NCI-H2196 treated with DMSO at 0.1 percent for 48 hours (cell line): Measurements from ENCODE around the gene DNAH17.
"Not testable (repeated sequence)": the region's sequence is repeated elsewhere in the genome, so short reads cannot be mapped to it uniquely, and the experiment has no call there.

Experiments
- DNase-seq: peaks from one replicate; lab custom pipeline; 2025; ENCODE audit not compliant: unreplicated experiment; lab: John Stamatoyannopoulos, UW

DNAH17 gene

DNA sequence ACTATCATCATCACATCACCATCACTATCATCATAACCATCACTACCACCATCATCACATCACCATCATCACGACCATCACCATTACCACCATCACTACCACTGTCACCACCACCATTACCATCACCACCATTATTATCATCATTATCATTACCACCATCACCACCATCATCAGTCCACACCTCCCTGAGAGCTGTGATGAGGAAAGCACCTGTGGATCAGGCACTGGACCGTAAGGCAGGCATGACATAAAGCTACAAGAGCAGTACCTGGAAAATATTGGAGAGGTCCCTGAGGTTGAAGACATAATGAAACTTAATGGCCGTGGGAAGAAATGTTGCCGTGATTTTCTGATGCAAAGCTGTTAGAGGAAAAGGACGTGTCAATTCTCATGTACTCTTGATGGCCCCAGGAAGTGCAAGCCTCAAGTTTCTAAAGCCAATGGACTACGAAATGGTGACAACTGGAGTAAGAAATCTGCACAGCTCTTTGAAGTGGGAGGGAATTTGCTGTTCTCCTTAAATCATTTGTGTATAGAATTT lies 98.4 kb downstream of the DNAH17 start:
- DNase-seq: no peak

DNA sequence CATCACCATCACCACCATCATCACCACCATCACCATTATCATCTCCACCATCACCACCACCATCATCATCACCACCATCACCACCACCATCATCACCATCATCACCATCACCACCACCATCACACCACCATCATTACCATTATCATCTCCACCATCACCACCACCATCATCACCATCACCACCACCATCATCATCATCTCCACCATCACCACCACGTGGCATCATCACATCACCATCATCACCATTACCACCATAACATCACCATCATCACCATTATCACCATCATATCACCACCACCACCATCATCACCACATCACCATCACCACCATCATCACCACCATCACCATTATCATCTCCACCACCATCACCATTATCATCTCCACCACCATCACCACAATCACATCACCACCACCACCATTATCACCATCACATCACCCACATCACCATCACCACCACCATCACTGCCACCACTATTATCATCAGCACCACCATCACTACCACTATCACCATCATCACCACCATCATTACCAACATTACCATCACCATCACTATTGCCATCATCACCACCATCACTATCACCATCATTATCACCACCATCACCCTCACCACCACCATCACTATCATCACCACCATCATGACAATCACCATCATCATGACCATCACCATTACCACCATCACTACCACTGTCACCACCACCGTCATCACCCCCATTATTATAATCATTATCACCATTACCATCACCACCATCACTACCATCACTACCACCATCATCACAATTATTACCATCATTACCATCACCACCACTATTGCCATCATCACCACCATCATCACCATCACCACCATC lies 99.1 kb downstream of the DNAH17 start:
- DNase-seq: no peak

DNA sequence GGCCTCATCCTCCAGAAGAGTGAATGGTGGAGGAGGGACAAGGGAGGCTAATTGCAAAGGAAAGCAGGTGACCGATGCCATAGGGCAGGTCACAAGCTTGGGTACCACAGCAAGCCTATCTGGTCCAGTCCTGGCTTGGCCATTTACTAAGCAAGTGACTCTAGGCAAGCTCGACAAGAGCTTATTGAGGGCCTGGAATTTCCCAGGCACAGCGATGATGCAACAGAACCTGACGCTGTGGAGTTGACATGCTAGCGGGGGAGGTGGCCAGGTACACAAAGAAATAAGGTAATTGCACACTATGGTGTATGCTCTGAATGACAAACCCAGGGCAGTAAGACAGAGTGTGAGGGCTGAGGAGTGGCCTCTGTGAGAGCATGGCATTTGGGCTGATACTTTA lies 100.2 kb downstream of the DNAH17 start:
- no peak for DNase-seq

DNA sequence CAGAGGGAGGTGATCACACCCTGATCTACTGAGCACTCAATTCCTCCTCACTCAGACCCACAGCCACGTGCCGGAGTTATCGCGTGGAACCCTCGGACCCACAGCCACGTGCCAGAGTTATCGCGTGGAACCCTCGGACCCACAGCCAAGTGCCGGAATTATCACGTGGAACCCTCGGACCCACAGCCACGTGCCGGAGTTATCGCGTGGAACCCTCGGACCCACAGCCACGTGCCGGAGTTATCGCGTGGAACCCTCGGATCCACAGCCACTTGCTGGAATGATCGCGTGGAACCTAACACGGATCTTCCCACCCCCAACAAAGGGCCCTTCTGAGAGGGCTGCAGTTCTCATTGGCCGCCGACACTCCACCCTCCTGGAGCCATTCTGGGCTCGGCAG lies 101.0 kb downstream of the DNAH17 start:
- no peak for DNase-seq

DNA sequence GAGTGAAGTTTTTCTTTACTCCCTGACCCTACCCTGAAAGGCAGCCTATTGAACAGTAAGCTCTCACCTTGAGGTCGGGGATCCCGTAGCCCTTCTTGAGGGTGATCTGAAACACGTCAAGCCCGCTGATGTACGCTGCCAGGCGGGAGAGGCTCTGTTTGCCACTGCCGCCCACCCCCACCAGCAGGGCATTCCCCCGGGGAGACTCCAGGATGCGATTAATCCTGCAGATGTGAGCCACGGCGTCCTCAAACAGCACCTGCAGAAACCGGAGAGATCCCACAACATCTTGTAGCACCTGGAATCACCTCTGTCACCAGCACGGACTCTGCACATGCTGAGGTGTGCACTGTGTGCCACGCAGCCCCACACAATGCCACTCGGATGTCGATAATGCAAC lies 102.0 kb downstream of the DNAH17 start:
- DNase-seq: no peak

DNA sequence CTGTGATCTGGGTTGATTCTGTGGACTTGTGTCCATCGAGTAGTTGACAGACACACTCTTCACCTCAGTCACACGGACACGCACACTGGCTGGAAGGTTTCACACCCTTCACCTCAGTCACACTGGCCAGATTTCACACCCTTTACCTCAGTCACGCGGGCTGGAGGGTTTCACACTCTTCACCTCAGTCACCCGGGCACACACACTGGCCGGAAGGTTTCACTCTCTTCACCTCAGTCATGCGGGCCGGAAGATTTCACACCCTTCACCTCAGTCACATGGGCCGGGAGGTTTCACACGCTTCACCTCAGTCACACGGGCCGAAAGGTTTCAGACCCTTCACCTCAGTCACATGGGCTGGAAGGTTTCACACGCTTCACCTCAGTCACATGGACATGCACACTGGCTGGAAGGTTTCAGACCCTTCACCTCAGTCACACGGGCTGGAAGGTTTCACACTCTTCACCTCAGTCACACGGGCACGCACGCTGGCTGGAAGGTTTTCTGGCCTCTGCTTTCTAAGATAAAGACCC lies 102.5 kb downstream of the DNAH17 start:
- no peak for DNase-seq

DNA sequence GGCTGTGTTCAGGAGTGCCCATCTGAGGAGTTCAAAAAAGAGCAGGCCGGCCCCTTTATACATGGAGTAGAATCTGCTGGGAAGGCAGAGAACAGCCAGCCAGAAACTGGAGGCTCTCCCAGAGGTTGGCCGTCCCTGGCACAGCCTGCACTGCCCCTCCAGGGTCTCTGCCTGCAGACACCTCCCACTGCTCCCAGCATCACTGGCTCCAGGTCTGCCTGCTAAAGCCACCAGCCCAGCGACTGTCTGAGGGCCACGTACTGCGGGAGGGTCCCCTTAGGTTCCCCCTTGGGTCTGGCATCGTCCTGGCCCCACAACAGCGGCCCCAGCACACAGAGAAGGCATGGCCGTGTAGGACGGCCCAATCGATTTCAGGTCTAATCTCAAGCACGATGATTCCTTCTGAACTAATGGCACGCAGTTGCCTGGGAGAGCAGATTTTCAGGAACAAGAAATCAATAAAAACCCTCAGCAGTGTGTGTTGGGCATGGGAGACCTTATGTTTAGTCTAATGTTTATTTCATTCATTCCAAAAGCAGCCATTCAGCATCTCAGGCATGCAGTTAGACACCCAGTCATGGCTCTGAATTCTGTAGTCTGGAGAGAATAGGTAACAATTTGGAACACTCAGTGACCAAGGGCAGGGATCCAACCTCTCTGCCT lies 103.1 kb downstream of the DNAH17 start:
- DNase-seq: no peak

DNA sequence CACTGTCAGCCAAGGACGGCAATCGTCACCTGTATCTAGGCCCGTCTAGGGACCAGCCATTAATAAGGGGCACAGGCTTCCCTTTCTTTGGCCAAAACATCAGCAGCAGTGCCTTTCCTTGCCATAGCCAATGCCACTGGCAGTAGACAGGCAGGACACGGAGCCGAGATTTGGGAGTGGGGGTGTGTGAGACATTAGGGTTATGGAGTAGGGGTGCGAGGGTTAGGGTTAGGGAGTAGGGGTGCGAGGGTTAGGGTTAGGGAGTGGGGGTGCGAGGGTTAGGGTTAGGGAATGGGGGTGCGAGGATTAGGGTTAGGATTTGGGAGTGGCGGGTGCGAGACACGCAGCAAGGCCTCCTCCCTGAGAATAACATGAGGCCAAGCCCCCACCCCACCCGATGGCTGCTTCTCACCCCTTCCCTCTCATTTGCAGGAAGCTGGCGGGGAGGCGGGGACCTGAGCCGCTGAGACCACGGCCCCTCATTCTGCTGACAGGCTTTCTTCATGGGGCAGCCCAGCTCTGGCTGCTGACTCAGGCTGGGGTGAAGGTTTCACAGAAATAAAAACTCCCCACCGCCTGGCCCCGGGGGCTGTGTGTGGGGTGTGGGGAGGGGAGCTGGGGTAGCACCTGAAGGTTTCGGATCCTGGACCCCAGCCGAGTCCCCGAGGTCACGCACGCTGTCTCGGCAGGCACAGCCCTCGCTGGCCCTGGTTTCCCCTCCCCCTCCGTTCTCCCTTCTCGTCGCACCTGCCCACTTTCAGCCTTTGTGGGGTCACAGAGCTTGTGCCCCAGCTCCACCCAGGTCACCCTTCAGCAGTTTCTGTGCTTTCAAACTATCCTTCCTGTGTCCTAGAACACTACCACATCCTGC lies 104.9 kb downstream of the DNAH17 start:
- DNase-seq: no peak

DNA sequence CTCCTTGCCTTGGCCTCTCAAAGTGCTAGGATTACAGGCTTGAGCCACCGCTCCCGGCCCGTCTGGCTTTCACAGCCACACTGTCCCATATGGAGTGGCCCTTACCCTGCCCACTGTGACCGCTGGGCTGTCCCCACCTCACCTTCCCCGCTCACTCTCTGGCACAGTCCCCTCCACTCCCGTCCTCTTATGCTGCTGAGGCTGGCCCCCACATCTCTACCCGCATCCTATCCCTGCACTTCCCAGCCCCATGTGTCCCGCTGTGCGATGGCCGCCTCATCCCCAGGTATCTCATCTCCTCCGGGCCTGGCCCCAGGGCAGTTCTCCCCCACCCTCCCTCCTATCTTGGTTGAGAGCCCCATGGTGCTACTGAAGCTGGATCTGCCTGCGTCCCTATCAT lies 105.6 kb downstream of the DNAH17 start:
- DNase-seq: no peak

DNA sequence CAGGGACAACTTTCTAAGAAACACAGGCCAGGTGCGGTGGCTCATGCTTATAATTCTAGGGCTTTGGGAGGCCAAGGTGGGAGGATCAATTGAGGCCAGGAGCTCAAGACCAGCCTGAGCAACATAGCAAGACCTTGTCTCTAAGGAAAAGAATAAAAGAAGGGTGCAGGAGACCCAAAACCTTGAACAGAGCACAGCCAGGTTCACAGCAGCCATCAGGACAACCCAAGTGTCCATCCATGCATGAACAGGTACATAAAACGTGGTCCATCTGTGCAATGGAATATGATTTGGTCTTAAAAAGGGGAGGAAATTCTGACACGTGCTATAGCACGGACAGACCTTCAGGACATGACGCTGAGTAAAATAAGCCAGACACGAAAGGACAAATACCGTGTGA lies 107.8 kb downstream of the DNAH17 start:
- no peak for DNase-seq

DNA sequence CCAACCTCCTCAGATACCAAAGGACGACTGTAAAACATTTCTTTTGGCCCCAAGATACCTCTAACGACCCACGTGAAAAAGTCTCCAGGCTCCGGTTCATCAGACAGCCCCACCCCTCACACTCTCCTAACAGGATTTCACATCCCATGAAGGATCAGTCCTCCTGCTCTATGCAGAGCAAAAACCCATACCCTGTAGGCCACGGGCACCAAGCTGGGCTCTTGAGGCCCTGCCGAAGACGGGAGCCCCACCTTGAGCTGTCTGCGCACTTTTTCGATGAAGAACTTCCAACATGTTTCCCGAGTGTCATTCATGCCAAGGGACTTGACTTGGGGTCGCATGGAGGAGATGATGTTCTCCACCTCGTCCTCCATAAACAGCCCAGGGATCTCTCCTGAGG lies 108.8 kb downstream of the DNAH17 start:
- no peak for DNase-seq

DNA sequence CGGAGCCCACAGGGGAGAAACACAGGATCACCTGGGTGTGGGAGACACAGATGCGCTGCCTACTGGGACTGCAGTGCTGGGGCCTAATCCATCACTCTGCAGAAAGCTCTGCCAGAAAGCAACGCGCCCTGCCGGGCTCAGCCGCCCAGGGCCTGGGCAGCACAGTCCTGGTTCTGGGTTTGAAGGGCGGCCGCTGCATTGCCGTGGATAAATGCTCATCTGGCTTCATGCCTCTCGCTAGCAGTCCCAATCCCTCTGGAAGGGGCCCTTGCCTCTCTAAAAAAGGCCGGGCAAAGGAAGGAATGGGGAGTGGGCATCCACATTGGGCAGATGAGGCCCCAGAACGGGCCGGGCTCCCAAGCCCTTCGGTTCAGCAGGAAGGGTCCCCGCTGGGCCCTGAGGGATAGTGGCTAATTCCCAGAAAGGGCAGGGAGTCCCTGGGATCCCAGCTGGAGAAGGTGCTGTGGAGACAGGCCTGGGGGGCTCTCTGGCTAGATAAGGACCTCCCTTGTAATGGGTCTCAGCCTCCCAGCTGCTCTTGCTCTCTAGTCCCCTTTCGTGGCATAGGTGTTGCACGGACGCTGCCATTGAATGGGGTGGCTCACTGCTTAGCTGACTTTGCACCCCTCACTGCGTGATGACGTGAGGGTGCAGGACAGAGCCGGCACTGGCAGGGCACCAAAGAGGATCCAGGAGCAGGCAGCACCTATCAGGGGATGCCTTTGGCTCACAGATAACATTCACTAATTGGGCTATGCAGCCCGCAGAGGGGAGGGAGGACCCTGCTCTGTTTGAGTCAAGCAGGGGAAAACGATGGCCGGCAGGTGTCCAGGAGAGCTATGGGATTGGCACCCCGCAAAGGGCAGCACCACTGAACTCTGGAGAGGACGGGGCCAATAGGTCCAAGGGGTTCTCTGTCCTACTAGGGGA lies 110.1 kb downstream of the DNAH17 start:
- no peak for DNase-seq

DNA sequence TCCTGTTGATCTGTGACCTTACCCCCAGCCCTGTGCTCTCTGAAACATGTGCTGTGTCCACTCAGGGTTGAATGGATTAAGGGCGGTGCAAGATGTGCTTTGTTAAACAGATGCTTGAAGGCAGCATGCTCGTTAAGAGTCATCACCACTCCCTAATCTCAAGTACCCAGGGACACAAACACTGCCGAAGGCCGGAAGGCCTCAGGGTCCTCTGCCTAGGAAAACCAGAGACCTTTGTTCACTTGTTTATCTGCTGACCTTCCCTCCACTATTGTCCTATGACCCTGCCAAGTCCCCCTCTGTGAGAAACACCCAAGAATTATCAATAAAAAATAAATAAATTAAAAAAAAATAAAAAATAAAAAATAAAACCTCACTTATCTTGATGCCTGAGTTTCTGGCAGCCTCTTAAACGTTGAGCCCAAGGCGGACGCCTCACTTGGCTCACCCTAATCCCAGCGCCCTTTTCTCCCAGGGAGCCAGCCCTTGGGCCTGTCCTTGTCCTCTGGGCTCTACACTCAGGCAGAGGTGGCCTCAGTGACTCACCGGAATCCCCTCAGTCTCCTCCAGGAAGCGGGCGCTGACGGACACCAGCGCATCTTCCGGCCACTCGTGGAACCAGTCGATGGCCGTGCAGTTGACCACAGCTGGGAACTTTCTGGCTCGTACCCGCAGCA lies 110.9 kb downstream of the DNAH17 start:
- not testable (repeated sequence) for DNase-seq

DNA sequence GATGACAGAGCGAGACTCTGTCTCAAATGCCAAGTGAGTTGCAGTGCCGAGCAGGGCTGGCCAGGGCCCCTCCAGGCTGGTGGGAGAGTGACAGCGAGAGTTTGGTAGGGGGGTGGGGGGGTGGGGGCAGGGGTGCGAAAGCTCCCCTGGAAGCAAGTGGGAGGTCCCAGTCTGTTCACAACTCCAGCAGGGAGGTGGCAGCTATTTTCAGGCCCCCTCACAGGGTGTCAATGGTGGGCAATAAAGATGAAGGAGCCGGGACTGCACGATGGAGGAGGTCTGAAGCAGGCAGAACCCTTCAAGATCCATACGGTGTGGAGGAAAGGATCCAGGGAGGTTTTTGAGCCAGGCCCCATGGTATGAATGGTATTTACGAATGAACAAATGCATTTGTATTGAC lies 115.0 kb downstream of the DNAH17 start:
- DNase-seq: no peak

DNA sequence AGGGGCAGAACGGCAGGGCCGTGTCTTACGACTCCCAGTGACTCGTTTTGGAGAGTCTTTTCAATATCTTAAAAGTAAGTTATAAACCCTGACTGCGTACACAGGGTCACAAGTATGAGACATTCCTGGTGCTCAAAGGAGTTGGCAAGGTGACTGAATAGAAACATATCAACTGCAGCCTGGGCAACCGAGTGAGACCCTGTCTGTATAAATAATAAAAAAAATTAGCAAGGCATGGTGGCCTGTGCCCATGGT lies 115.5 kb downstream of the DNAH17 start:
- DNase-seq: no peak

DNA sequence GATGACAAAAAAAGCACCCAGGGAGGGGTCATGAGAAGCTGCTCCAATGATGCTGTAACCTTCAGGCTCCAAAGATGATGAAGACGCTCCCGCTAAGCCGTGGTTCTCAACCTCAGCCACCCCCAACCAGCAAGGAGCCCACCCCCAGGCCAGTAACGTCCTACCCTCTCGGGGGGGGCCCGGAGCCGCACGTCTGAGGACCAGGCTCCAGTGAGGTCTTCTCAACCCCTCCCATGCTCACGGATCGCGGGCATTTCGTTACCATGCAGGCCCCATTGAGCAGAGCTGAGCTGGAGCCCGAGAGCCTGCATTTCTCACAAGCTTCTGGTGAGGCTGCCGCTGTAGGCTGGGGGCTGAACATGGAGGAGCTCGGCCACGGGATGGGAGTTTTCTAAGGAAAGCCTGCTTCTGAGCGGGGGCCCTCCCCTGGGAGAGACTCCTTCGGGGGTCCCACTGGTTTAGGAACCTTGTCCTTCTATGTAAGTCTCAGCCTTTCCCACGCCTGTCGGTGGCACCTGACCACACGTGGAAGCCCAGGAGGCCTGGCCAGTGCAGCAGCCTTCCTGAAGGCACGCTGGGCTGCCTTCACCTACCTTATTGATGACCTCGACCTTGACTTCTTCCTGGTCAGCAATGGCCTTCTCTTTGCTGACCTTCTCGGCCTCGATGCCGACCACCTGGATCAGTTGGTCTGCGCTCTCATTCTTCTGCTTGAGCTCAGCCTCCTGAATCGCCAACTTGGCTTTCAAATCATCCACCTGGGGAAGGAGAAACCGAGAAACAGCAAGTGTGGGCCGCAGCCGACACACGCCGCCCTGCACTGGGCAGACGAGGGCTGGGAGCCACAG lies 116.0 kb downstream of the DNAH17 start:
- DNase-seq: no peak

DNA sequence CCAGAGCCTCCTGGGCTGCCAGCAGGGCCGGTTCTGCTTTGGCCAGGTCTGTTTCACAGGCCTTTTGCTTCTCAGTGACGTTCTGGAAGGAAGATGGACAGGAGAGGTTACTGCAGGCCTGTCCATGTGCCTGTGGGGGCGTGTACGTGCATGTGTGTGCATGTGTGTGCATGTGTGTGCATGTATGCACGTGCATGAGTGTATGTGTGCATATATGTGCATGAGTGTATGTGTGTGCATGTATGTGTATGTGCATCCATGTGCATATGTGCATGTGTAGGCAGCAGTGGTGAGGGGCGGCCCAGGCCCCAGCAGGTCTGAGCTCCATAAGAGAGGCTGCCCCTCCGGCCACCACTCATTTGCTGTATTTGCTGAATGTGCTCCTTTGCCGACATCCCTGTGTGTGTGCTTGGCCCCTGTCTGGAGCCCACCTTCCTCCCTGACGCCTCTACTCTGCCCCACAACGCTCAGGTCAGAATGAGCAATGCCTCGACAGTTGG lies 117.0 kb downstream of the DNAH17 start:
- DNase-seq: no peak

DNA sequence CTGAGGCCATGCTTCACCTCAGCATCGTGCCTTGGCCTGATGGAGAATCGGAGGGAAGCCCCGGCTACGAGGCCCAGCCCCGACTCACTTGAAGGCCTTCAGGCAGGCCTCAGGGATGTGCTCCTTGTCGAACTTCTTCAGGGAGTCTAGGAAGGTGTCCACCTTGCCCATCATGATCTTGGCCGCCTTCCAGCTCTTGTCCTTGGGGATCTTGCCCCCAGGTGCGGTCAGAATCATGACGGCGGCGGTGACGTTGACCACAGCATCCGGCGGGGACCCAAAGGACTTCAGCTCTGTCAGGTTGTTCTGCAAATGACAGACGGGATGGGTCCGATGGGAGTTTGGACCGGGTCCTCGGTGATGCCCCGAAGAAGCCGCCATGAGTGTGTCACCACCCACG lies 117.5 kb downstream of the DNAH17 start:
- DNase-seq: no peak
